Measurements from ENCODE around the gene ABHD8.
A peak's percentile ranks its signal among the peaks of the same experiment; 100 is the strongest.

The ABHD8 gene

DNA sequence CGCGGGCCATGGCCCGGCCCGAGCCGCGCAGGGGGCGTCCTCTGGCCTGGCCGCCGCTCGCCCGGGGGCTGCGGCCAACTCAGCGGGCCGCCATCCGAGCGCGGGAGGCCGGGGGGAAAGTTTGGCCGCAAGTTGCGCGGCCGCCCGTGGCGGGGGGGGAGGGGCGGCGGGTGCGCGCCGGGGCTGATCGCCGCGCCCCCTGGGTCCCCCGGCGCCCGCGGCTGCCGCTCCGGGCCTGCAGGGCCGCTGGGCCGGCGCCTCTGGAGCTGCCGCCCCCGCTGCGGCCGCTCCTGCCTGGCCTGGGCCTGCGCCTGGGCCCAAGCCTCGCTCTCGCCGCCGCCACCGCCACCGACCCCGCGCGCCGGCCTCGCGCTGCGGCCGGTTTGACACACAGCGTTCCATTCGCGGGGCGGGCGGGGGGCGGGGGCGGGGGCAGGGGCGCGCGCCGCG lies 57.7 kb downstream of the ABHD8 start, which contains the start of gene NR2F6:
TSS of gene NR2F6 (minus strand) at position 385 of the 450 bp plus-strand sequence. CDS start 699 bp downstream, outside the sequence.
- Histone ChIP-seq H2AFZ (ENCODE audit: low read length) (peak within 1 kb of the TSS; percentile 88), H3F3A (ENCODE audit: low read depth) (no peaks in the 10 kb centered on the region), H3K79me2 (ENCODE audit: insufficient read depth, low read length) (peaks cover 47% of the 10 kb centered on the region), H4K20me1 (ENCODE audit: insufficient read depth, low read length, poor library complexity, severe bottlenecking) (peaks cover 26% of the 10 kb centered on the region), H3K4me1 (ENCODE audit: insufficient read depth, low read length, poor library complexity, severe bottlenecking) (peaks cover 40% of the 10 kb centered on the region), H3K4me2 (ENCODE audit: low read depth, low read length, poor library complexity, severe bottlenecking) (peak within 1 kb of the TSS; percentile 86), H3K9ac (ENCODE audit: low read depth, low read length, poor library complexity, severe bottlenecking) (peak within 1 kb of the TSS; percentile 85), H3K27me3 (ENCODE audit: insufficient read depth, low read length, poor library complexity, severe bottlenecking) (no peaks in the 10 kb centered on the region), H3K36me3 (ENCODE audit: insufficient read depth, low read length) (no peaks in the 10 kb centered on the region), H3K9me2 (replicated peaks; ENCODE audit: low read depth, low read length) (no peaks in the 10 kb centered on the region), H3K9me3 (ENCODE audit: insufficient read depth, low read depth, low read length) (no peaks in the 10 kb centered on the region), H3K4me3 (ENCODE audit: low read length, poor library complexity, severe bottlenecking) (peak within 1 kb of the TSS; percentile 79)
- TF ChIP-seq, protein P1, sequence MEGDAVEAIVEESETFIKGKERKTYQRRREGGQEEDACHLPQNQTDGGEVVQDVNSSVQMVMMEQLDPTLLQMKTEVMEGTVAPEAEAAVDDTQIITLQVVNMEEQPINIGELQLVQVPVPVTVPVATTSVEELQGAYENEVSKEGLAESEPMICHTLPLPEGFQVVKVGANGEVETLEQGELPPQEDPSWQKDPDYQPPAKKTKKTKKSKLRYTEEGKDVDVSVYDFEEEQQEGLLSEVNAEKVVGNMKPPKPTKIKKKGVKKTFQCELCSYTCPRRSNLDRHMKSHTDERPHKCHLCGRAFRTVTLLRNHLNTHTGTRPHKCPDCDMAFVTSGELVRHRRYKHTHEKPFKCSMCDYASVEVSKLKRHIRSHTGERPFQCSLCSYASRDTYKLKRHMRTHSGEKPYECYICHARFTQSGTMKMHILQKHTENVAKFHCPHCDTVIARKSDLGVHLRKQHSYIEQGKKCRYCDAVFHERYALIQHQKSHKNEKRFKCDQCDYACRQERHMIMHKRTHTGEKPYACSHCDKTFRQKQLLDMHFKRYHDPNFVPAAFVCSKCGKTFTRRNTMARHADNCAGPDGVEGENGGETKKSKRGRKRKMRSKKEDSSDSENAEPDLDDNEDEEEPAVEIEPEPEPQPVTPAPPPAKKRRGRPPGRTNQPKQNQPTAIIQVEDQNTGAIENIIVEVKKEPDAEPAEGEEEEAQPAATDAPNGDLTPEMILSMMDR (conservative IDR thresholded peaks at IDR 0.05; ENCODE audit: low read length) = no peak
- no peak for TF ChIP-seq EZH2phosphoT487 (IDR thresholded peaks at IDR 0.05; ENCODE audit: borderline replicate concordance)

DNA sequence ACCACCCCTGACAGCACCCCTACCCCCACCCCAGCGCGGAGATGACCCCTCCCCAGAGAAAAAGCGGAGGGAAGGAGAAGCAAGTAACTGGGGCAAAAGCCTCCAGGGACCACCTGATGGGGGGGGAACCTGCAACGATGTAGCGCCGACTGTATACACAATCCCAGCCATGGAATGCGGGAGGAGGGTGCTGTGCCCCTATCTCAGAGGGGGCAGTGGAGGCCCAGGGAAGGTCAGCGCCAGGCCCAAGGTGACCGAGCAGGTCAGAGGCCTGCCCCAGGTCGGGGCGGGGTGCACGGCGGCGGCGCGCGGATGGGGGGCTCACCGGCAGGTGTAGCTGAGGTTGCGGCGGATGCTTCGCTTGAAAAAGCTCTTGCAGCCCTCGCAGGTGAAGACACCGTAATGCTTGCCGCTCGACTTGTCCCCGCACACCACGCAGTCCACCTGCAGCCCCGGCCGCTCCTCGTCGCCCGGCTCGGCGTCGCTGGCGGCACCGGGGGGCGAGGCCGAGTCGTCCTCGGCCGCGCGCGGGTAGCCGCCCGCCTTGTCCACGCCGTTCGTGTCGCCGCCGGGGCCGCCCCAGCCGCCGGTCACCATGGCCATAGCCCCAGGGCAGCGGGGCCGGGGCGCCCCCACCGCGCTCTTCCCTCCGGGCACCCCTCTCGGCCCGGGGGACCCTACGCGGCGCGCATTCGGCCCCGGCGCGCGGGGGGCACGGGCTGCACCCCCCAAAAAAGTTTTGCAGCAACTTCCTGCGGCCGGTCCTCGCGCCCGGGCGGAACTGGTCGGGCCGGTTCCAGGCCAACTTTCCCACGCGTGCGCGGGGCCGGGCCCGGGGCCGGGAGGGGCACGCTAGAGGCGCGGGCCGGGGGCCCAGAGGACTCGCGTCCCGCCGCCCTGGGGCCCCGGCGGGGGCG lies 58.3 kb downstream of the ABHD8 start:
- Histone ChIP-seq H2AFZ (ENCODE audit: low read length) (no peak overlapping the region), H3K9me3 (ENCODE audit: insufficient read depth, low read depth, low read length) (no peaks in the 10 kb centered on the region), H3K36me3 (ENCODE audit: insufficient read depth, low read length) (no peaks in the 10 kb centered on the region), H3K4me3 (ENCODE audit: low read length, poor library complexity, severe bottlenecking) (peak overlapping the region; percentile 74), H3K4me1 (ENCODE audit: insufficient read depth, low read length, poor library complexity, severe bottlenecking) (peaks cover 41% of the 10 kb centered on the region), H4K20me1 (ENCODE audit: insufficient read depth, low read length, poor library complexity, severe bottlenecking) (peaks cover 26% of the 10 kb centered on the region), H3F3A (ENCODE audit: low read depth) (no peaks in the 10 kb centered on the region), H3K4me2 (ENCODE audit: low read depth, low read length, poor library complexity, severe bottlenecking) (peak overlapping the region; percentile 86), H3K27me3 (ENCODE audit: insufficient read depth, low read length, poor library complexity, severe bottlenecking) (no peaks in the 10 kb centered on the region), H3K9me2 (replicated peaks; ENCODE audit: low read depth, low read length) (no peaks in the 10 kb centered on the region), H3K9ac (ENCODE audit: low read depth, low read length, poor library complexity, severe bottlenecking) (peak overlapping the region; percentile 65), H3K79me2 (ENCODE audit: insufficient read depth, low read length) (peaks cover 52% of the 10 kb centered on the region)
- TF ChIP-seq, protein P1 (conservative IDR thresholded peaks at IDR 0.05; ENCODE audit: low read length) = no peak
- TF ChIP-seq EZH2phosphoT487 (IDR thresholded peaks at IDR 0.05; ENCODE audit: borderline replicate concordance) = no peak

- Histone ChIP-seq H3K4me1 (ENCODE audit: insufficient read depth, low read length, poor library complexity, severe bottlenecking) (peaks cover 41% of the 10 kb centered on the region), H2AFZ (ENCODE audit: low read length) (no peak overlapping the region), H3K4me2 (ENCODE audit: low read depth, low read length, poor library complexity, severe bottlenecking) (peak overlapping the region; percentile 86), H4K20me1 (ENCODE audit: insufficient read depth, low read length, poor library complexity, severe bottlenecking) (peaks cover 26% of the 10 kb centered on the region), H3K9ac (ENCODE audit: low read depth, low read length, poor library complexity, severe bottlenecking) (peak overlapping the region; percentile 65), H3K36me3 (ENCODE audit: insufficient read depth, low read length) (no peaks in the 10 kb centered on the region), H3K9me2 (replicated peaks; ENCODE audit: low read depth, low read length) (no peaks in the 10 kb centered on the region), H3F3A (ENCODE audit: low read depth) (no peaks in the 10 kb centered on the region), H3K79me2 (ENCODE audit: insufficient read depth, low read length) (peaks cover 52% of the 10 kb centered on the region), H3K4me3 (ENCODE audit: low read length, poor library complexity, severe bottlenecking) (peak overlapping the region; percentile 74), H3K9me3 (ENCODE audit: insufficient read depth, low read depth, low read length) (no peaks in the 10 kb centered on the region), H3K27me3 (ENCODE audit: insufficient read depth, low read length, poor library complexity, severe bottlenecking) (no peaks in the 10 kb centered on the region)
- no peak for TF ChIP-seq EZH2phosphoT487 (IDR thresholded peaks at IDR 0.05; ENCODE audit: borderline replicate concordance)
- TF ChIP-seq, protein P1 (conservative IDR thresholded peaks at IDR 0.05; ENCODE audit: low read length) = no peak
Measured at GRCh38 chr19:17243830-17244617, 59.2 kb downstream of the ABHD8 start.

Data from Loucy (cell line).